NB4 (cell line): ENCODE measurements around the gene GRIN3B.

ENCODE experiments used
- CTCF ChIP-seq: IDR thresholded peaks from one replicate; pipeline ENCODE4 v1.5.1; 2012; ENCODE audit warnings: low read depth, low read length
- MYC ChIP-seq: IDR thresholded peaks from 2 replicates; pipeline ENCODE4 v1.6.1; 2011; ENCODE audit warnings: low read depth, low read length
- POLR2A ChIP-seq: IDR thresholded peaks from 2 replicates; pipeline ENCODE4 v1.6.1; 2011; ENCODE audit warnings: mild to moderate bottlenecking; ENCODE audit not compliant: insufficient read length; ENCODE audit errors: extremely low read depth

GRCh38 chr19:954672-955494, 45.3 kb upstream of the GRIN3B start:
- no peak for TF ChIP-seq CTCF
- no peak for TF ChIP-seq POLR2A
- no peak for TF ChIP-seq MYC
